Liver (tissue), 9 donors: ENCODE data around the gene RNF133. TPM values are rescaled to one million over a fixed set of nuclear protein-coding genes. Genes with fewer than 3 reads are reported as not detected.

Source experiments
- DNase-seq: peaks from one replicate; pipeline ENCODE4 v3.0.0-alpha.2; 2017; ENCODE audit warnings: low spot score
- H3K27ac ChIP-seq, 2 donors: one replicate each; pipeline ENCODE4 v1.7.0; 2013; ENCODE audit warnings: inconsistent platforms in 2 of 2, low read length in 2 of 2, control low read depth in 1 of 2, low read depth in 1 of 2, mild to moderate bottlenecking in 1 of 2
- H3K27me3 ChIP-seq, 4 donors: one replicate each; pipeline versions ENCODE4 v1.6.1 to v1.7.0; 2013; ENCODE audit warnings: low read length in 3 of 4, inconsistent platforms in 1 of 4, mild to moderate bottlenecking in 1 of 4, moderate library complexity in 1 of 4; ENCODE audit not compliant: control insufficient read depth in 4 of 4, insufficient read depth in 4 of 4
- H3K36me3 ChIP-seq, 4 donors: one replicate each; pipeline versions ENCODE4 v1.6.1 to v1.7.0; 2013; ENCODE audit warnings: low read length in 3 of 4, mild to moderate bottlenecking in 3 of 4, low read depth in 1 of 4, moderate library complexity in 1 of 4; ENCODE audit not compliant: control insufficient read depth in 4 of 4, insufficient read depth in 3 of 4
- H3K4me1 ChIP-seq, 4 donors: one replicate each; pipeline versions ENCODE4 v1.6.1 to v1.7.0; 2013; ENCODE audit warnings: low read length in 3 of 4, mild to moderate bottlenecking in 3 of 4, moderate library complexity in 1 of 4; ENCODE audit not compliant: control insufficient read depth in 4 of 4, insufficient read depth in 4 of 4
- H3K4me3 ChIP-seq, 3 donors: one replicate each; pipeline versions ENCODE4 v1.6.1 to v1.7.0; 2013; ENCODE audit warnings: low read length in 3 of 3, control low read depth in 1 of 3, low read depth in 1 of 3, mild to moderate bottlenecking in 1 of 3
- H3K9ac ChIP-seq, 2 donors: one replicate each; pipeline ENCODE4 v1.7.0; 2013; ENCODE audit warnings: low read length in 2 of 2, mild to moderate bottlenecking in 2 of 2, moderate library complexity in 2 of 2, control low read depth in 1 of 2, low read depth in 1 of 2
- H3K9me3 ChIP-seq, 4 donors: one replicate each; pipeline versions ENCODE4 v1.6.1 to v1.7.0; 2013; ENCODE audit warnings: low read length in 3 of 4; ENCODE audit not compliant: control insufficient read depth in 4 of 4
- FOXA1 ChIP-seq: IDR thresholded peaks from 2 replicates; pipeline ENCODE4 v1.6.1; 2016; ENCODE audit warnings: antibody characterized with exemption
- FOXA2 ChIP-seq: IDR thresholded peaks from 2 replicates; pipeline ENCODE4 v1.6.1; 2016; ENCODE audit warnings: antibody characterized with exemption
- GABPA ChIP-seq, 2 donors: IDR thresholded peaks in 1 of 2; conservative IDR thresholded peaks in 1 of 2; 2 replicates each; pipeline ENCODE4 v1.6.1; 2016; ENCODE audit warnings: antibody characterized with exemption in 2 of 2, mild to moderate bottlenecking in 1 of 2, moderate library complexity in 1 of 2
- HNF4A ChIP-seq, 2 donors: conservative IDR thresholded peaks; 2 replicates each; pipeline ENCODE4 v1.6.1; 2016; ENCODE audit warnings: antibody characterized with exemption in 2 of 2, mild to moderate bottlenecking in 2 of 2
- HNF4G ChIP-seq: IDR thresholded peaks from 2 replicates; pipeline ENCODE4 v1.6.1; 2016; ENCODE audit warnings: antibody characterized with exemption
- JUND ChIP-seq, 2 donors: IDR thresholded peaks; 2 replicates each; pipeline ENCODE4 v1.6.1; 2016; ENCODE audit warnings: antibody characterized with exemption in 2 of 2
- NR2F2 ChIP-seq: IDR thresholded peaks from 2 replicates; pipeline ENCODE4 v1.6.1; 2016; ENCODE audit warnings: antibody characterized with exemption
- RAD21 ChIP-seq, 2 donors: IDR thresholded peaks; 2 replicates each; pipeline ENCODE4 v1.6.1; 2016; ENCODE audit warnings: antibody characterized with exemption in 2 of 2, mild to moderate bottlenecking in 2 of 2
- REST ChIP-seq: IDR thresholded peaks from 2 replicates; pipeline ENCODE4 v1.6.1; 2016; ENCODE audit warnings: antibody characterized with exemption, mild to moderate bottlenecking
- RXRA ChIP-seq, 2 donors: IDR thresholded peaks; 2 replicates each; pipeline ENCODE4 v1.6.1; 2017 to 2018; ENCODE audit warnings: antibody characterized with exemption in 2 of 2, mild to moderate bottlenecking in 1 of 2
- YY1 ChIP-seq: IDR thresholded peaks from 2 replicates; pipeline ENCODE4 v1.6.1; 2016; ENCODE audit warnings: antibody characterized with exemption, mild to moderate bottlenecking
- ZBTB33 ChIP-seq: IDR thresholded peaks from 2 replicates; pipeline ENCODE4 v1.6.1; 2016; ENCODE audit warnings: antibody characterized with exemption
- WGBS: extraction: QIAGEN DNeasy Blood & Tissue Kit; methylation state at CpG from one replicate; pipeline ENCODE4 v1.1.7; 2013; 5-methylcytosine and 5-hydroxymethylcytosine counted together
- polyA plus RNA-seq, 2 donors: library from polyadenylated mRNA; stranded (reverse) in 1 of 2; unstranded in 1 of 2; fragments of 200-250 nt in 1 of 2; fragments of >200 nt in 1 of 2; fragmentation: Nextera tagmentation in 1 of 2; extraction: Ambion mirVana in 1 of 2; gene quantifications; one replicate each; pipeline versions ENCODE4 v1.2.1 to v1.2.3, GENCODE V29; 2013 to 2015
- total RNA-seq, 2 donors: library from RNA; depleted of rRNA; stranded (reverse); fragments of >200 nt; gene quantifications; one replicate each; pipeline ENCODE4 v1.2.3, GENCODE V29; 2014
- donor health status: healthy.
- donor health status: healthy.
- donor health status: healthy.
- donor health status: healthy.
- donor health status: healthy.

Gene RNF133
- total and polyA plus RNA-seq, 4 donors: 0.14 to 2.8 TPM; not detected in 2

GRCh38 chr7:122715183-122715582 lies 16.3 kb upstream of the RNF133 start:
- 96% methylated on average over 3 of the region's 3 CpGs for WGBS
- Histone ChIP-seq H3K9ac (no peak overlapping the region), H3K4me1 (no peaks in the 10 kb centered on the region), H3K27me3 (no peaks in the 10 kb centered on the region), H3K27ac (no peak overlapping the region), H3K36me3 (peaks cover 0 to 1% (median 0%) of the 10 kb centered on the region in 4 donors), H3K4me3 (no peak overlapping the region), H3K9me3 (no peaks in the 10 kb centered on the region)
- TF ChIP-seq REST: no peak
- no peak for TF ChIP-seq HNF4A (conservative IDR thresholded peaks at IDR 0.05)
- TF ChIP-seq GABPA (IDR thresholded peaks at IDR 0.05 in 1 of 2, conservative IDR thresholded peaks at IDR 0.05 in 1 of 2): no peak
- TF ChIP-seq RAD21 (IDR thresholded peaks at IDR 0.05): no peak
- no peak for TF ChIP-seq ZBTB33
- TF ChIP-seq RXRA (IDR thresholded peaks at IDR 0.05): no peak
- no peak for TF ChIP-seq HNF4G
- no peak for TF ChIP-seq FOXA2
- TF ChIP-seq FOXA1: no peak
- no peak for DNase-seq

- Histone ChIP-seq H3K27ac (no peak overlapping the region), H3K4me1 (no peaks in the 10 kb centered on the region), H3K27me3 (no peaks in the 10 kb centered on the region), H3K9ac (no peak overlapping the region), H3K9me3 (no peaks in the 10 kb centered on the region), H3K4me3 (no peak overlapping the region), H3K36me3 (no peaks in the 10 kb centered on the region)
- 78% methylated on average over 1 of the region's 1 CpG for WGBS
- TF ChIP-seq RAD21 (IDR thresholded peaks at IDR 0.05) (no peak), JUND (IDR thresholded peaks at IDR 0.05) (no peak)
- no peak for DNase-seq
These were observed 12.0 kb upstream of the RNF133 start for GRCh38 chr7:122710916-122711315.

GRCh38 chr7:122709930-122710646 lies 11.2 kb upstream of the RNF133 start:
- no peaks in the 10 kb centered on the region for H3K27me3 ChIP-seq
- no peak overlapping the region for H3K4me3 ChIP-seq
- H3K9ac ChIP-seq: no peak overlapping the region
- H3K4me1 ChIP-seq: no peaks in the 10 kb centered on the region
- DNase-seq: no peak
- H3K27ac ChIP-seq: no peak overlapping the region
- TF ChIP-seq YY1: no peak
- TF ChIP-seq GABPA (IDR thresholded peaks at IDR 0.05 in 1 of 2, conservative IDR thresholded peaks at IDR 0.05 in 1 of 2): no peak
- TF ChIP-seq NR2F2: no peak
- no peak for TF ChIP-seq REST
- H3K9me3 ChIP-seq: no peaks in the 10 kb centered on the region
- WGBS: 94% methylated on average over 7 of the region's 7 CpGs
- H3K36me3 ChIP-seq: no peaks in the 10 kb centered on the region
